K562 (cell line): ENCODE data around the gene MRRF. TPM values are rescaled to one million over a fixed set of nuclear protein-coding genes. Genes with fewer than 3 reads are reported as not detected.

Experiments
- ATAC-seq: fragments of 200-7000 bp; cut with Tn5 transposase; 3 replicates; pipeline ENCODE4 v1.9.1; 2020; ENCODE audit warnings: moderate library complexity
- BruUV-seq: library from RNA; stranded (reverse); fragments of 400-500 nt; replicated peaks from 2 replicates; lab custom pipeline; 2021; lab: Mats Ljungman, UMichigan
- CTCF ChIA-PET: fragments of 300-600 bp; formaldehyde crosslinking; extraction: SDS; loops from one replicate; lab custom pipeline; 2021; ENCODE audit warnings: low intra/inter-chr PET ratio; lab: Yijun Ruan, JAX
- POLR2A ChIA-PET: fragments of 300-600, 350-650 bp; sonication (Branson Sonifier 250); formaldehyde crosslinking; extraction: SDS; loops from one replicate; lab custom pipeline; 2021; ENCODE audit warnings: antibody characterized with exemption, inconsistent platforms; lab: Yijun Ruan, JAX
- DNase-seq, 4 experiments: peaks; one replicate each; pipeline versions ENCODE4 v3.0.0 to v3.0.0-alpha.2; 2011 to 2018; ENCODE audit warnings: low spot score in 3 of 4, mixed read lengths in 3 of 4; ENCODE audit errors: extremely low read depth in 1 of 4
- FAIRE-seq: peaks from 2 replicates; lab custom pipeline; 2011; peaks lifted over from hg19 to GRCh38; lab: Jason Lieb, UNC
- H2AFZ ChIP-seq: 2 replicates; pipeline ENCODE4 v1.6.0; 2011; ENCODE audit warnings: low read depth, low read length, control low read depth, inconsistent platforms
- H3K27ac ChIP-seq: fragments of 200-600 bp; 3 replicates; pipeline ENCODE4 v1.8.0; 2011; ENCODE audit warnings: low read depth, mild to moderate bottlenecking, control low read depth, inconsistent platforms, low read length, moderate library complexity, mixed read lengths; ENCODE audit errors: extremely low read depth
- H3K27me3 ChIP-seq, 2 experiments: fragments of 300-600 bp in 1 of 2; 2 replicates in 1 of 2; 3 replicates in 1 of 2; pipeline versions ENCODE4 v1.6.0 to v1.8.0; 2011; ENCODE audit warnings: inconsistent platforms in 2 of 2, low read length in 2 of 2, mild to moderate bottlenecking in 1 of 2, mixed read lengths in 1 of 2, moderate library complexity in 1 of 2; ENCODE audit not compliant: control insufficient read depth in 2 of 2, insufficient read depth in 2 of 2
- H3K36me3 ChIP-seq: fragments of 300-600 bp; 3 replicates; pipeline ENCODE4 v1.8.0; 2011; ENCODE audit warnings: mild to moderate bottlenecking, low read length, inconsistent platforms; ENCODE audit not compliant: control insufficient read depth, insufficient read depth
- H3K4me1 ChIP-seq, 2 experiments: fragments of 200-600 bp in 1 of 2; replicated peaks in 1 of 2; 2 replicates in 1 of 2; 3 replicates in 1 of 2; pipeline versions ENCODE4 v1.5.1 to v1.8.0; 2011; ENCODE audit warnings: inconsistent platforms in 2 of 2, low read length in 2 of 2, mild to moderate bottlenecking in 1 of 2, mixed read lengths in 1 of 2, moderate library complexity in 1 of 2; ENCODE audit not compliant: control insufficient read depth in 2 of 2, insufficient read depth in 2 of 2
- H3K4me2 ChIP-seq: 2 replicates; pipeline ENCODE4 v1.6.1; 2011; ENCODE audit warnings: low read length, control low read depth, inconsistent platforms, mixed read lengths; ENCODE audit not compliant: insufficient read depth
- H3K4me3 ChIP-seq: fragments of 200-600 bp; sonication (generic), shearing (Covaris generic); 2 replicates; pipeline ENCODE4 v1.5.1; 2016; ENCODE audit warnings: control low read depth, inconsistent platforms
- H3K79me2 ChIP-seq: fragments of 200-600 bp; 3 replicates; pipeline ENCODE4 v1.8.0; 2011; ENCODE audit warnings: low read length, inconsistent platforms; ENCODE audit not compliant: control insufficient read depth, insufficient read depth
- H3K9ac ChIP-seq, 2 experiments: 2 replicates each; pipeline versions ENCODE4 v1.6.0 to v1.6.1; 2011; ENCODE audit warnings: low read depth in 2 of 2, low read length in 2 of 2, control low read depth in 1 of 2, inconsistent platforms in 1 of 2, mild to moderate bottlenecking in 1 of 2, mixed read lengths in 1 of 2; ENCODE audit not compliant: insufficient read depth in 1 of 2
- H3K9me1 ChIP-seq: one replicate; pipeline ENCODE4 v1.6.0; 2011; ENCODE audit warnings: inconsistent platforms, mild to moderate bottlenecking, low read length, moderate library complexity; ENCODE audit not compliant: control insufficient read depth, insufficient read depth
- H3K9me3 ChIP-seq: replicated peaks from 2 replicates; pipeline ENCODE4 v1.5.1; 2011; ENCODE audit warnings: low read depth, low read length, inconsistent platforms; ENCODE audit not compliant: control insufficient read depth, insufficient read depth
- H4K20me1 ChIP-seq: replicated peaks from 2 replicates; pipeline ENCODE4 v1.6.1; 2011; ENCODE audit warnings: low read length, inconsistent platforms, mixed read lengths; ENCODE audit not compliant: control insufficient read depth, insufficient read depth
- NRF1 ChIP-seq, 2 experiments: fragments of 450-650 bp; IDR thresholded peaks in 1 of 2; conservative IDR thresholded peaks in 1 of 2; 2 replicates each; pipeline ENCODE4 v1.6.1; 2014; ENCODE audit warnings: mild to moderate bottlenecking in 2 of 2
- XRCC3 ChIP-seq: fragments of 450-650 bp; IDR thresholded peaks from 2 replicates; pipeline ENCODE4 v1.6.1; 2017; ENCODE audit warnings: mild to moderate bottlenecking, moderate library complexity
- WGBS: fragments of 100-300 bp; shearing (Covaris generic); methylation state at CpG from one replicate; pipeline ENCODE4 v1.1.6; 2016; ENCODE audit warnings: low coverage, mixed read lengths; ENCODE audit not compliant: insufficient coverage; ENCODE audit errors: missing lambda C conversion rate; 5-methylcytosine and 5-hydroxymethylcytosine counted together
- in situ Hi-C: fragments of 300-500 bp; cut with MboI; formaldehyde crosslinking; loops from 4 replicates; pipeline ENCODE4 v1.15.0; 2018; ENCODE audit warnings: inconsistent platforms, mixed read lengths
- intact Hi-C: fragments of 100-400 bp; cut with micrococcal nuclease; formaldehyde crosslinking; loops from 2 replicates; pipeline ENCODE4 v1.14.2; 2022
- polyA plus RNA-seq, 8 experiments: library from polyadenylated mRNA; depleted of rRNA in 4 of 8; stranded (reverse) in 5 of 8; unstranded in 3 of 8; fragments of >200 nt; fragmentation: Nextera tagmentation in 2 of 8; fragmentation: Illumina TruSeq in 1 of 8; extraction: Ambion mirVana in 2 of 8; extraction: Trizol in 1 of 8; gene quantifications; 2 replicates each; pipeline versions ENCODE4 v1.2.1 to v1.2.3, GENCODE V29; 2011 to 2014; ENCODE audit warnings: inconsistent platforms in 1 of 8, missing spikeins in 1 of 8
- total RNA-seq, 7 experiments: library from RNA; depleted of rRNA in 6 of 7; stranded (reverse); fragments of >200 nt in 6 of 7; fragmentation: Illumina TruSeq in 2 of 7; extraction: Trizol in 2 of 7; gene quantifications; 2 replicates each; pipeline versions ENCODE4 v1.2.1 to v1.2.3, GENCODE V29; 2011 to 2021; ENCODE audit warnings: low replicate concordance in 1 of 7

MRRF gene
- total and polyA plus RNA-seq, 9 of the 15 experiments (the other 6 are each of a cell fraction or from before 2014, with no cell fraction given) = 55.0 to 105 (median 81.2) TPM

GRCh38 chr9:122346478-122347347 is 82.0 kb downstream of the MRRF start:
- TF ChIP-seq NRF1 (conservative IDR thresholded peaks at IDR 0.05 in 1 of 2, IDR thresholded peaks at IDR 0.05 in 1 of 2) = no peak
- no peak for TF ChIP-seq XRCC3
- Histone ChIP-seq H3K9me1 (no peaks in the 10 kb centered on the region), H3K27ac (no peak overlapping the region), H2AFZ (no peak overlapping the region), H3K79me2 (no peaks in the 10 kb centered on the region), H3K9ac (no peak overlapping the region), H3K27me3 (peaks cover 0 to 10% of the 10 kb centered on the region in 2 experiments; a peak in 2 of 5 replicates), H3K4me2 (no peak overlapping the region), H3K9me3 (no peaks in the 10 kb centered on the region), H4K20me1 (no peaks in the 10 kb centered on the region; the same call in 1 of the 2 replicates), H3K4me3 (no peak overlapping the region), H3K36me3 (no peaks in the 10 kb centered on the region), H3K4me1 (peaks cover 0 to 4% of the 10 kb centered on the region in 2 experiments; a peak in 1 of 5 replicates)
- FAIRE-seq = no peak
- DNase-seq = no peak
- no peak for ATAC-seq
- POLR2A ChIA-PET = no interaction called here
- in situ Hi-C loops (loop anchor here (25.0 kb wide), 1 partner anchor 659 kb away; no protein-coding TSS in a partner anchor), intact Hi-C loops (no loop called here)
- no TSS peak for BruUV-seq
- CTCF ChIA-PET = interaction anchor here (6.0 kb wide), 1 partner anchor 221 kb away, joined by 88 read pairs; no protein-coding TSS in a partner anchor
- 67% methylated on average over 25 of the region's 90 CpGs for WGBS
